Neural progenitor cell (in vitro differentiated cells): ENCODE measurements around the gene C16orf46. TPM values are rescaled to one million over a fixed set of nuclear protein-coding genes. Genes with fewer than 3 reads are reported as not detected.
A peak's percentile ranks its signal among the peaks of the same experiment; 100 is the strongest.

Experiments
- DNase-seq: peaks from one replicate; pipeline ENCODE4 v3.0.0-alpha.2; 2016; ENCODE audit warnings: low spot score
- H2AFZ ChIP-seq: fragments of 200-600 bp; sonication (generic); replicated peaks from 2 replicates; pipeline ENCODE4 v1.6.1; 2016; ENCODE audit warnings: antibody characterized with exemption
- H3F3A ChIP-seq: fragments of 200-600 bp; sonication (generic); 2 replicates; pipeline ENCODE4 v1.6.1; 2016; ENCODE audit warnings: antibody characterized with exemption, low read depth
- H3K27ac ChIP-seq: fragments of 200-600 bp; sonication (generic); 2 replicates; pipeline ENCODE4 v1.5.1; 2016; ENCODE audit warnings: mild to moderate bottlenecking
- H3K27me3 ChIP-seq: fragments of 200-600 bp; sonication (generic); 2 replicates; pipeline ENCODE4 v1.6.1; 2016; ENCODE audit warnings: mild to moderate bottlenecking, moderate library complexity
- H3K36me3 ChIP-seq: fragments of 200-600 bp; sonication (generic); 2 replicates; pipeline ENCODE4 v1.5.1; 2016
- H3K4me1 ChIP-seq: fragments of 200-600 bp; sonication (generic); 2 replicates; pipeline ENCODE4 v1.6.1; 2016; ENCODE audit warnings: mixed run types
- H3K4me2 ChIP-seq: fragments of 200-600 bp; sonication (generic); 2 replicates; pipeline ENCODE4 v1.6.1; 2016
- H3K4me3 ChIP-seq: fragments of 200-600 bp; sonication (generic); 2 replicates; pipeline ENCODE4 v1.5.1; 2016
- H3K79me2 ChIP-seq: fragments of 200-600 bp; sonication (generic); 2 replicates; pipeline ENCODE4 v1.6.1; 2016; ENCODE audit warnings: low read depth
- H3K9ac ChIP-seq: fragments of 200-600 bp; sonication (generic); 2 replicates; pipeline ENCODE4 v1.6.1; 2016
- H3K9me3 ChIP-seq: fragments of 200-600 bp; sonication (generic); 2 replicates; pipeline ENCODE4 v1.5.1; 2016; ENCODE audit warnings: low read depth
- H4K20me1 ChIP-seq: fragments of 200-600 bp; sonication (generic); 2 replicates; pipeline ENCODE4 v1.6.1; 2016; ENCODE audit warnings: low read depth
- H3K27ac Mint-ChIP-seq: 3 replicates; pipeline ENCODE4 v1.8.0; 2021; ENCODE audit warnings: mixed read lengths
- H3K27me3 Mint-ChIP-seq: 2 replicates; pipeline ENCODE4 v1.8.0; 2022; ENCODE audit warnings: low read depth, mild to moderate bottlenecking, inconsistent platforms, moderate library complexity, mixed read lengths; ENCODE audit not compliant: insufficient read depth
- H3K36me3 Mint-ChIP-seq: 3 replicates; pipeline ENCODE4 v1.8.0; 2021; ENCODE audit warnings: mixed read lengths
- H3K4me1 Mint-ChIP-seq: 3 replicates; pipeline ENCODE4 v1.8.0; 2021; ENCODE audit warnings: mixed read lengths
- H3K4me3 Mint-ChIP-seq: 3 replicates; pipeline ENCODE4 v1.8.0; 2021; ENCODE audit warnings: mild to moderate bottlenecking, moderate library complexity, mixed read lengths
- H3K9me3 Mint-ChIP-seq: 3 replicates; pipeline ENCODE4 v1.8.0; 2020; ENCODE audit warnings: mixed read lengths
- EZH2 ChIP-seq: fragments of 200-600 bp; sonication (generic); IDR thresholded peaks from 2 replicates; pipeline ENCODE4 v1.6.1; 2017; ENCODE audit warnings: antibody characterized with exemption, mild to moderate bottlenecking, moderate library complexity
- EZH2phosphoT487 ChIP-seq: fragments of 200-600 bp; sonication (generic); IDR thresholded peaks from 2 replicates; pipeline ENCODE4 v1.6.1; 2017; ENCODE audit warnings: antibody characterized with exemption
- total RNA-seq: library from RNA; depleted of rRNA; stranded (reverse); fragments of >200 nt; gene quantifications from 2 replicates; pipeline ENCODE4 v1.2.3, GENCODE V29; 2015; ENCODE audit warnings: low replicate concordance
- TF ChIP-seq, protein P1 (sequence below): fragments of 200-600 bp; sonication (generic); IDR thresholded peaks from 2 replicates; pipeline ENCODE4 v1.5.1; 2017; ENCODE audit warnings: antibody characterized with exemption, mild to moderate bottlenecking

Gene C16orf46
- total RNA-seq, 1 donor from 2014 or later, result 1.7 TPM

DNA sequence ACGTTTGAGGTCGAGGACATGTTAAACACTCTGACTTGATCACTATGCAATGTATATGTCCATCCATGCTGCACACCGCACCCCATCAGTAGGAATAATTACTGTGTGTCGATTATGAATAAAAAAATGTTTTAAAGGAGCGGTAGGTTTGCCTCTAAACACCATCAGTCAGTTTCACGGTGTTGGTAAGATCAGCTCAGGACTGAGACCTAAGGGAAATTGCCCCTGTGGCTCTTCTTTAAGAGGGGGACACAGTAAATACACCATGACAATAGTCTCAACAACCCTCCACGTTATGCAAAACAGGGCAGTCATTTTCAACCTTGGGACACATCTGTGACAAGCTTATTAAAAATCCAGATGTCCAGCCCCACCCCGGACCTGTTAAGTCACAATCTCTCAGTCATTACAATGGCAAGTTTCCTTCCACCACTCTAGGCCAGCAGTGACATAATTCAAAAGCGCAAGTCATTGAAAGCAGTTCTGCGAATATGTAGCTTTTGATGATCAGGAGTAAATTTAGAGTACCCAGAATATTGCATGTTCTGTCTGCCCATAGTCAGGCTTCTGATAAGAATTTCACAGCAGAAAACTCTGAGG is 40.2 kb downstream of the C16orf46 start:
- peaks cover 26% of the 10 kb centered on the region for H3F3A ChIP-seq
- peaks cover 3% of the 10 kb centered on the region for H3K9me3 Mint-ChIP-seq
- peak overlapping the region; percentile 95 for H3K4me3 Mint-ChIP-seq
- peaks cover 7% of the 10 kb centered on the region for H3K9me3 ChIP-seq
- peak overlapping the region; percentile 96 for H3K4me2 ChIP-seq
- DNase-seq, result no peak
- H4K20me1 ChIP-seq, result peaks cover 56% of the 10 kb centered on the region
- H3K36me3 ChIP-seq, result no peaks in the 10 kb centered on the region
- no peak overlapping the region for H2AFZ ChIP-seq
- peaks cover 28% of the 10 kb centered on the region for H3K36me3 Mint-ChIP-seq
- H3K27me3 ChIP-seq, result no peaks in the 10 kb centered on the region
- peak overlapping the region; percentile 77 for H3K9ac ChIP-seq
- peak overlapping the region; percentile 78 for H3K27ac Mint-ChIP-seq
- peaks cover 2% of the 10 kb centered on the region for H3K27me3 Mint-ChIP-seq
- no peak overlapping the region for H3K27ac ChIP-seq
- TF ChIP-seq EZH2 (no peak), EZH2phosphoT487 (no peak)
- TF ChIP-seq, protein P1, sequence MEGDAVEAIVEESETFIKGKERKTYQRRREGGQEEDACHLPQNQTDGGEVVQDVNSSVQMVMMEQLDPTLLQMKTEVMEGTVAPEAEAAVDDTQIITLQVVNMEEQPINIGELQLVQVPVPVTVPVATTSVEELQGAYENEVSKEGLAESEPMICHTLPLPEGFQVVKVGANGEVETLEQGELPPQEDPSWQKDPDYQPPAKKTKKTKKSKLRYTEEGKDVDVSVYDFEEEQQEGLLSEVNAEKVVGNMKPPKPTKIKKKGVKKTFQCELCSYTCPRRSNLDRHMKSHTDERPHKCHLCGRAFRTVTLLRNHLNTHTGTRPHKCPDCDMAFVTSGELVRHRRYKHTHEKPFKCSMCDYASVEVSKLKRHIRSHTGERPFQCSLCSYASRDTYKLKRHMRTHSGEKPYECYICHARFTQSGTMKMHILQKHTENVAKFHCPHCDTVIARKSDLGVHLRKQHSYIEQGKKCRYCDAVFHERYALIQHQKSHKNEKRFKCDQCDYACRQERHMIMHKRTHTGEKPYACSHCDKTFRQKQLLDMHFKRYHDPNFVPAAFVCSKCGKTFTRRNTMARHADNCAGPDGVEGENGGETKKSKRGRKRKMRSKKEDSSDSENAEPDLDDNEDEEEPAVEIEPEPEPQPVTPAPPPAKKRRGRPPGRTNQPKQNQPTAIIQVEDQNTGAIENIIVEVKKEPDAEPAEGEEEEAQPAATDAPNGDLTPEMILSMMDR, result no peak
- H3K79me2 ChIP-seq, result peaks cover 58% of the 10 kb centered on the region
- H3K4me3 ChIP-seq, result peak overlapping the region; percentile 99
- peaks cover 37% of the 10 kb centered on the region for H3K4me1 ChIP-seq
- H3K4me1 Mint-ChIP-seq, result peaks cover 41% of the 10 kb centered on the region

DNA sequence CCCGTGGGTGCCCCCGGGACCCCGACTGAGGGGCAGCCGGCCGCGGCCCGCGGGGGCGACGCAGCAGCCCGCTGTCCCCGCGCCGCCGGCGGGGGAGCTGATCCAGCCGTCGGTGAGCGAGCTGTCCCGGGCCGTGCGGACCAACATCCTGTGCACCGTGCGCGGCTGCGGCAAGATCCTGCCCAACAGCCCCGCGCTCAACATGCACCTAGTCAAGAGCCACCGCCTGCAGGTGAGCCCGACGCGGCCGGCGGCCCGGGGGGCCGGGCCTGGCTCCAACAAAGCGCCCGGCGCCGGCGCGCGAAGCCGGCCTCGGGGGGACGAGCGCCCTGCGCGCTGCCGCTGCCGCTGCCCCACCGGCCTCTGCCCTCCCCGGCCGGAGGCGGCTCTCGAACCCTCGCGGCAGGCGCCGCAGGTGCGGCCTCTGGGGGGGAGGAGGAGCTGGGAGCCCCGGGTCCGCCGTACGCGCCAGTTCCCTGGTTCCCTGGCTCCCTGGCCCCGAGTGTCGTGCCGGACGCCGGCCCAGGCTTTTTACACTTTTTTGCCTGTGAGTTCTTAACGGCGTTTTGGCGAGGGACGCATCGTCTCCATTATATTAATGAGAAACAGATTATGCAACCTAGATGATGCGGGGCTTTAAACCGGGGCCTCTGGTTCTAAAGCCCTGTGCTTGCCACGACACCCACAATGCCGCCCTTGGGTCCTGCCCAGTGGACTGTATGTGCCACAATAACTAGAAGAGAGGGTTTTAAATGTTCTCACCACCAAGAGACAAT is 40.9 kb downstream of the C16orf46 start:
- DNase-seq, result peak; percentile 70
- H3K79me2 ChIP-seq, result peaks cover 52% of the 10 kb centered on the region
- peaks cover 49% of the 10 kb centered on the region for H4K20me1 ChIP-seq
- H3K4me1 ChIP-seq, result peaks cover 32% of the 10 kb centered on the region
- peaks cover 7% of the 10 kb centered on the region for H3K9me3 ChIP-seq
- peaks cover 3% of the 10 kb centered on the region for H3K9me3 Mint-ChIP-seq
- H3K4me3 Mint-ChIP-seq, result peak overlapping the region; percentile 95
- peak overlapping the region; percentile 99 for H3K4me3 ChIP-seq
- H3K27ac ChIP-seq, result no peak overlapping the region
- peaks cover 20% of the 10 kb centered on the region for H3F3A ChIP-seq
- peaks cover 23% of the 10 kb centered on the region for H3K36me3 Mint-ChIP-seq
- peak overlapping the region; percentile 96 for H3K4me2 ChIP-seq
- peak overlapping the region; percentile 77 for H3K9ac ChIP-seq
- no peak for TF ChIP-seq EZH2phosphoT487
- TF ChIP-seq, protein P1, result no peak
- no peak for TF ChIP-seq EZH2
- H2AFZ ChIP-seq, result no peak overlapping the region
- peak overlapping the region; percentile 78 for H3K27ac Mint-ChIP-seq
- H3K27me3 Mint-ChIP-seq, result peaks cover 2% of the 10 kb centered on the region
- H3K27me3 ChIP-seq, result no peaks in the 10 kb centered on the region
- no peaks in the 10 kb centered on the region for H3K36me3 ChIP-seq
- peaks cover 36% of the 10 kb centered on the region for H3K4me1 Mint-ChIP-seq

DNA sequence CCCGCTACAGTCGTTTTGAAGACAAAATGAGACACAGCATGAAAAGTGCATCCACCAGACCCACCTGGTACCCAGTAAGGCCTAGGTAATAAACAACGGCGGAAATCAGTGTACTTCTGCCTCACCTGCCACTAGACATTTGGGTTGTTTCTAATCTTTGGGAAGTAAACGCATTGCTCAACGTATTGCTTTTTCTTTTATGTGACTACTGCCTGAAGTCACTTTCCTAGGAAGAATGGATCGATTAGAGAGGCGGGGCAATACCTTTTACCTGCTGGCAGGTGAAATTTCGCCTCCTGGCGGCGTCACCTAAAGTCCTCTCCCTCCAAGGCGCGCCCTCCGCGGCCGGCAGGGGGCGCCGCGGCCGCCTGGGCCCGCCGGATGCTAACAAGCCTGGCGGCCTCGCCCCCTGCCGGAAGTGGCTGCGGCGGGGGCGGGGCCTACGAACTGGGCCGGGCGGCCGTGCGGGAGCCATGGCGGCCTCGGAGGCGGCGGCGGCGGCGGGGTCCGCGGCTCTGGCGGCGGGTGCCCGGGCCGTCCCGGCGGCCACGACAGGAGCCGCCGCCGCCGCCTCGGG is 41.6 kb downstream of the C16orf46 start, which contains the start of gene ATMIN:
Gene ATMIN (plus strand): TSS at position 445 of the 577 bp plus-strand sequence. CDS start 29 bp downstream, at position 474.
- H3K27me3 ChIP-seq, result no peaks in the 10 kb centered on the region
- peak within 1 kb of the TSS; percentile 78 for H3K27ac Mint-ChIP-seq
- peaks cover 7% of the 10 kb centered on the region for H3K9me3 ChIP-seq
- H3K4me1 ChIP-seq, result peaks cover 25% of the 10 kb centered on the region
- peaks cover 23% of the 10 kb centered on the region for H3K36me3 Mint-ChIP-seq
- H3K36me3 ChIP-seq, result no peaks in the 10 kb centered on the region
- H3K9ac ChIP-seq, result peak within 1 kb of the TSS; percentile 77
- TF ChIP-seq, protein P1, result peak; percentile 92
- no peak for TF ChIP-seq EZH2
- peaks cover 29% of the 10 kb centered on the region for H3K4me1 Mint-ChIP-seq
- no peak within 1 kb of the TSS for H2AFZ ChIP-seq
- H3K9me3 Mint-ChIP-seq, result peaks cover 3% of the 10 kb centered on the region
- H4K20me1 ChIP-seq, result peaks cover 42% of the 10 kb centered on the region
- H3K4me2 ChIP-seq, result peak within 1 kb of the TSS; percentile 96
- H3K4me3 Mint-ChIP-seq, result peak within 1 kb of the TSS; percentile 95
- peak; percentile 98 for DNase-seq
- peak within 1 kb of the TSS; percentile 99 for H3K4me3 ChIP-seq
- H3K79me2 ChIP-seq, result peaks cover 46% of the 10 kb centered on the region
- H3F3A ChIP-seq, result peaks cover 13% of the 10 kb centered on the region
- no peak within 1 kb of the TSS for H3K27ac ChIP-seq
- peaks cover 2% of the 10 kb centered on the region for H3K27me3 Mint-ChIP-seq
